GM21381 (cell line): ENCODE measurements around the gene NFIA.

Experiments
- ATAC-seq: cut with Tn5 transposase; IDR thresholded peaks from one replicate; pipeline ENCODE4 v1.9.1; 2021; ENCODE audit warnings: mild to moderate bottlenecking, moderate library complexity; ENCODE audit not compliant: unreplicated experiment

Gene NFIA

DNA sequence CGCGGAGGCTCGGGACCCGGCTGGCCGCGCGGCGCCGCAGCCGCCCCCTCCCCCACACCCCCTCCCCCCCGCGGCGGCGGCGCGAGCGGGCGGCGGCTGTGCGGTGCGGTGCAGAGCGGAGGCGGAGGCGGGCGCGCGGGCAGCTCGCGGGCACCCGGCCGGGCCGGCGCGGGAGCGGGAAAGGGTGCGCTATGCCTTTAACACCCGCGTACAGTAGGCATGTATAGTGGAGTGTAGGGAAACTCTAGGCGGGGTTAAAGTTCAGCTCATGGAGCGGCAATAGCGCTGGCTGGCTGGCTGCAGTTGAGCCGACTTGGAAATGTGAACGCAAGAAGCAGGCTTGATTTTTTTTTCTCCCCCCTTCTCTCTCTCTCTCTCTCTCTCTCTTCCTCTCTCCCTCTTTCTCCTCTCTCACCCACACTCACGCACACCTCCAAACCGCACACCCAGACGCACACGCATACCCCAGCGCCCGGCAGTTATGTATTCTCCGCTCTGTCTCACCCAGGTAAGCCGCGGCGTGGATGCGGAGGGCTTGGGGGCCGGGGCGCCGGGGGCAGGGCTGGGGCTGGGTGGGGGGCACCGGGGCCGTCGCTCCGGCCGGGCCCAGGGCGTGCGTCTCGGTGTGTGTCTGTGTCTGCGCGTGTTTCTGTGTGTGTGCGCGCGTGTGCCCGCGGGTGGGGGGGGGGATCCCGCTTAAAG lies at the start of gene NFIA:
NFIA (plus strand) TSS at position 251 of the 702 bp plus-strand sequence.
- ATAC-seq: no peak

DNA sequence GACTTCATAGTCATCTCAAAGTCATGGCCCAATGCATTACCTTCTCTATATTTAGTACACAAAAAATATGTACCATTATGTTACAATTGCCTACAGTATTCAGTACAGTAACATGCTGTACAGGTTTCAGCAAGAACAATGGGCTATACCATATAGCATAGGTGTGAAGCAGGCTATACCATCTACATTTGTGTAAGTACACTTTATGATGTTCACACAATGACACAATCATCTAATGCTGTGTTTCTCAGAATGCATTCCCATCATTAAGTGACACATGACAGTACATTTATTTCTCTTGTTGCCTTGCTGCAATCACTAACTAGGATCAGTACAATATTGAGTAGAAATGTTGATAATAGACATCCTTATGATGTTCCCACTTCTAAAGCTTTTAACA lies 46.5 kb upstream of the NFIA start:
- ATAC-seq: no peak

DNA sequence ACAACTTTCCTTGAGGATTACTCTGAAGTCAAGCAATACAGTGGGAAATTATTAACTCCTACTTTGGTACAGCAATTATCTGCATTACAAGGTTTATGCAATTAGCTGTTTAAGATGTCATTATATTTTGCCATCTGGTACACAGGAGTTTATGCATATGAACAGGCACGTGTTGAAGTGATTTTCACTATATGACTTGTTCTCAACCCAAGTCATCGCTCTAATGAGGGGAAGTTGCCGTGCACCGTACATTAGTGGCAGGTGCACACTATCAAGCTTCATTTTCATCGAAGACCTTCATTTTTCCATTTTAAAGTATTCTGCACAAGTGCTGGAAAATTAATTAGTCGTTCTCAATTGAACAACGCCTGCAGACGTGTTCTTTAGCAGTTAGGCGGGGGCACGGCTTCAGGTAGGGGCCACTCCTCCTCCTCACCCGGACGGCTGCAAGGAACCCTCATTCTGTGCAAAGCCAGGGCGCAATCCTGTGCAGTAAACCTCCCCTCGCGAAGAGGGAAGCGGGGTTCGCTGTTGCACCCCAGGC lies 39.8 kb upstream of the NFIA start:
- no peak for ATAC-seq

DNA sequence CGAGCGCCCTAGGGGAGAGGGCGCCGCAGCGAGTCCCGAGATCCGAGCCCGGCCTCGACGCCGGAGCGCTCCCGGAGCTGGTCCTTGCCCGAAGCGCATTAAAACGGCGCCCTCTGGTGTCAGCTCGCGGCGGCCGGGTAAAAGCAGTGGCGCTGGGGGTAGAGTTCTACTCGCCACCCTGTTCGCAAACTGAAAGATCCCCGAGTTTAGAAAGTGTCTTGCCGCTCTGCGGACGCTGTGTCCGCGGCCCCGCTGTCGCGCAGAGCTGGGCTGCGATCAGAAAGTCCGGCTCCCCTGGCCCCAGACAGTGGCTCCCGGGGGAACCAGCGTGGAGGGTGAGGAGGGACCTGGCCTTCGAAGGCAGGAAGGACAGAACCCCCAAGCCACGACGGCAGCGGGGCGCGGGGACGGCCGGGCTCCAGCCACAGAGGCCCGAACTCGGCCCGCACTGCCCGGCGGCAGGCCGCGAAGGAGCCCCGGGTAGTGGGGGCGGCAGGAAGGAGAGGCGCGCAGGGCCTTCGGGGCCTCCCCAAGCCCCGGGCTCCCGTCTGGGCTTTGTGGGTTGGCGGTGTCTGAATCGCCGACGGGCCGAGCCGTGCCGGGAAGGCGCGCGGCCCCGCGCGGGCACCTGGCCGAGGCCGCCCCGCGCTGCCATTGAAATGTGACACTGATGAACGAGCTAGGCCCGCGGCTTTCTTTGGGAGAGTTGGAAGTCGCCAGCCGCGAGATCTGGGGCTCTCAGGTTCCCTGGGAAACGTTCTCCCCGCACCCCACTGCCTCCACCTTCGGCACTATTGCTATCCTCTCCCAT lies 39.1 kb upstream of the NFIA start:
- ATAC-seq: peak; percentile 82

DNA sequence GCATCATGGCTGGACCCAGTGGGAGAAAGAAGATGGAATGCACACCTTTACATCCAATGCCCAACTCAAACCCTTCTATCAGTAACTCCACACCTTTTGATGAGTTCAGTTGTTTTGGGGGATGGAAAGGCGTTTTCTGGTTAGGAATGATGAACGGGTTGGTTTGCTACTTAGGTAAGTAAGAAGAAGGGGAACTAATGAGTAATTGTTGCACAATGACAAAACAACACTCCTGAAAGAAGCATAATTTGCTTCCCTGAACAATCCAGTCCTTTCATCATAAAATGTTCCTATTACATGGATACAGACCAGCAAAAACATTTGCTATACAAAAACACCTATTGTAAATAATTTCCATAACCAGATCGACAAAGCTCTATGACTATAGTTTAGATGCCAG lies 35.9 kb upstream of the NFIA start:
- ATAC-seq: no peak

DNA sequence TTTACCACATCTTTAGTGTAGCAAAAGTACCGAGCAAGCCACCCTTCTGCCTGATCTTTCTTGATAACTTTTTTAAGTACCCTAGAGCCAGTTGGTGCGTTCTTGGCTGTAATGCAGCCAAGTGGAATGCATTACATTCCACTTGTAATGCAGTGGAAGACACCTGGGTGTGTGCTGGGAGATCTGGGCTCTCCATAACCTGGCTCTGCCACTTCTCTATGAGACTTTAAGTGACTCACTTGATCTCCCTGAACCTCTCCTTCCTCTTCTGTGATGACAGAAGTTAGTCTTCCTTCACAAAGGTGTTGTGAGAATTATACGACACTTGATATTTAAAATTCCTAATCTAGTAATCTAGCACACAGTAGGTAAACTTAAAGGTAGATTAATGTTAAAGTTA lies 35.3 kb upstream of the NFIA start:
- ATAC-seq: no peak

DNA sequence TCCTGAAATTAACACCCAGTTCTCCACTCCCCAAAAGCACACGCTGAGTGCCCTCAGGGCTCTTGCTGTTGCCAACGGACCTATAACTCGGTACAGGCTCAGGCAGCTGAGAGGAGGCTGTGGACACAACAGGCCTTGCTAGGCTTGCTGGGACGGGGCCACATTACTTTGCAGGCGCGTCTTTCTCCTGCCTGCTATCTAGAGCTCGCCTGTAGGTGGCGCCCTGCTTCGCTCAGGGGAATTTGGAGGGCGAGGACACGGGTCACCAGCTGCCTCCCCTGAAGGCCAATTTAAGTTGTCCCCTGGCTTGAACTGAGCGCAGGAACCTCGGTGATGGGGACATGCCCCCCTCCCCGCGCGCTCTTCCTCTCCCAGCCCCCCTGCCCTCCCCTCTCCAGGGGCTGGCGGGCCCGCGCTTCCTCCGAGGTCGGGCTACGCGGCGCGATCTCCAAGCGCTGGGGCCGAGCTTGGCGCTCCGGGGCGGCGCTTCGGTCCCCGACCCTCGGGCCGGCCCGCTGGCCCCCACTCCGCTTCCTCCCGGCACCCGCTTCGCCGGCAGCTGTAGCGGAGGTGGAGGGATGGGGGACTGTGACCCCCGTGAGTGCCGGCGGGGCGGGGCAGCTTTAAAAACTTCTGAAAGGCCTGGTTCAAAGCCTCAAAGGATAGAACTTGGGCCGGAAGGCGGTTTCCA lies 32.4 kb upstream of the NFIA start:
- peak; percentile 76 for ATAC-seq

DNA sequence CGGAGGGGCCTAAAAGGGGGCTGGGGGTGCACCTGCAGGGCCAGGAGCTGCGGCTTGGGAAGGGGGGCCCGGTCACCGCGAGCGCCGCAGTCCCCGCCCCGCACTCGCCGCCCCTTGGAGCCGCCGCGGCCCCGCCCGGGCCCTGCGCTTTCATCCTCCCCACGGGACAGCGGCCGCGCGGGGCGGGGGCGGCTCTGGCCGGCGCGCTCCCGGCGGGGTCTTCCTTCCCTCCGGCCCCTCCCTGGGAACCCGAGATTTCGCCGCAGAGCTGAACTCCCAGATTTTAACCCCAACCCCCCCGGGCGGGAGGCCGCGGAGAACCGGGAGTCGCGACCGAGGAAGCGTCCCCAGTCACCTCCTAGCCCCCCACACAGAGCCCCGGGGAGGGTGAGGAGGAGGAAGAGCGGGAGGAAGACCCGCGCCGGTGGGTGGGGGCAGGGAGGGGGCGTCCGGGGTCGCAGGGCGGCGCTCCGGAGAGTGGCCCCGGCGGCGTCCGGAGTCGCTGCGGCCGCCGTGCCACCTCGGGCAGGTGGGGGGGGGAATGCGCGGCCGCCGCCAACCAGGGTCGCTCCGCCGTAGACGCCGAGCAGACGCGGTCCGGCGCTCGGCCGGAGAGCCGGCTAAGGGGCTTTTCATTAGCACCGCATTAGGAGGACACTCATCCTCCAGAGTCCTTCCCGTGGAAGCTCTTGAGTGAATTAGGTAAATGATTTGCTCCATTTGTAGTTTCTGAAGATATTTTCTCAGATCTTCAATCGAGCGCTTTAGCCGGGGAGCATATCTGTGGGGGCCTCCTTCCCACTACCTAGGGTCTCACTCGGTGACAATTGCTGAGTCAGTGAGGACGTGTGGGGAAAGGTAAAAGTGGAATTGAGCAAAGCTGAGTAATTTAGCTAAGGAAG lies 31.6 kb upstream of the NFIA start:
- ATAC-seq: no peak

DNA sequence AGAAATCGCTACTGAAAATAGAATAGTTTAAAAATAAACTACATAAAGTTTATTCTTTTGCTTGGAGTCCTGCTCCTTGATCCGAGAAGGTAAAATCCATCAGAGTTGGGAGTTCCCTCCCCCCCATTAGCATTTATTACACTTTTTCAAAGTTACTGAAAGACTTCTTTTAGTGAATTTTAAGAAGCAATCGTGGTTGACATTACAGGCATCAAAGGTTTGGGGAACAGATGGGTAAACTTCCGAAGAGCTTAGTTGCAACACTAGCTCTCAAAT lies 31.0 kb upstream of the NFIA start:
- ATAC-seq: no peak

DNA sequence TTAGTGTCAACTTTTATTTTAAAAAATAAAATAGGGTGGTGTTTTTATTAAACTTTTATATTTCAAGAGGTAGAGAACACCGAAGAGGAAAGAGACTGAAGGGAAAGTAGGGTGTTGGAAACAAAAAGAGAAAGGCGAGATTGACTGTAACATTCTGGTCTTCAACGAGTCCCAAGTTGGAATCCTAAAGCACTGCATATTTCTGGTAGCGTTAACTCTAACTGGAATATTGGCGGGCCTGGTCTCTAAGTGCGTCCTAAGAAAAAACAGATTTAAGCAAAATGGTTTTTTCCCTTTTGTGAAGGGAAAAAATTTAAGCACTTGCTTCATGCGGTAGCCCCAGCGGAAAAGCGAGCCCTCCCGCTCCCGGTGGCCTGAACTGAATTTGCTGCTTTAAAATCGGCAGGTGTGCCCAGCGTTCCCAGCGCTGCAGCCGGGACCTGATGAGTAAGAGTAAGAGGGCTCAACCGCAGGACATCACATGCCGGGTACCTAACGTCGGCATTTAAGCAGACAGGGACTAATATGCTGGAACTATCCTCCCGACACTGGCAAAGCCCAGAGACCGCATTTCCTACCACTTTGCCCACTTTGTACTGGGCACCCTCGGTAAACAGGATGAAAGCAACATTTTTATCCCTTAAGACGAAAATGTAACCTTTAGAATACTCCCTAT lies 30.5 kb upstream of the NFIA start:
- no peak for ATAC-seq

DNA sequence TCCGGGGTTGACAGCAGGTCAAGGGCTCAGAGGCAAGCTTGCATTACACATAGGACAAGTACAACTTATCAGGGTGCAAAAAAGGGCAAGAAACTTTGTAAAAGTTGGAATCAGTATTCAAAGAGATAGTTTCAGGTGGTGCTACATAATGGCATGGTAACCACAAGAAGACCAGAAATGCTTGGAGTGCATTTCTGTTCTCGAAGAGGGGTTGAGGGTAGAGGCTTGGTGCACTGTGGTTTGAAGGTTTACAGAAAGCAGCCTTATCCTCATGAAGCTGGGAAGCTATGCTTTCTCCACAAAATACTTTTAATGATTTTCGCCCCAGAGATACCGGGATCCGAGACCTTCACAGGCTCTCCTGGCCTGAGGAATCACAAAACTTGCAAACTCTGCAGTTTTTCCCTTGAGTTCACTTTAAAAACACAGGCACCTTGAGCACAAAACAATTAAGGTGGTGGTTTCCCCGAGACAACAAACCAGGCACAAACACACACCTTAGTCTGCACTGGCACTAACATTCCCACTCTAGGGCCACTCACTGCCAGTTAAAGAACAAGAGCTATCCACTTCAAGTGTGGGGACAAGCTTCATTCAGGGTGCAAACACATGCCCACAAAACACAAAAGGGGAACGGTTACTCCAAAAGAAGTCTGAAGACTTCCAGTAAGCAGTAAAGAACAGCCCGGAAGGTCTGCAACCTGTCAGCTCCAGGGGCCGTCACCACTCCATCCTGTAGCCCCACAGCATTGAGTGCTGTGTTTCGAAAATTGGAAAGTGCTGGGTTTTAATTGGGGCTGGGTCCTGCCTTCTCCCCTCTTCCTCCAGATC lies 29.8 kb upstream of the NFIA start:
- ATAC-seq: no peak

DNA sequence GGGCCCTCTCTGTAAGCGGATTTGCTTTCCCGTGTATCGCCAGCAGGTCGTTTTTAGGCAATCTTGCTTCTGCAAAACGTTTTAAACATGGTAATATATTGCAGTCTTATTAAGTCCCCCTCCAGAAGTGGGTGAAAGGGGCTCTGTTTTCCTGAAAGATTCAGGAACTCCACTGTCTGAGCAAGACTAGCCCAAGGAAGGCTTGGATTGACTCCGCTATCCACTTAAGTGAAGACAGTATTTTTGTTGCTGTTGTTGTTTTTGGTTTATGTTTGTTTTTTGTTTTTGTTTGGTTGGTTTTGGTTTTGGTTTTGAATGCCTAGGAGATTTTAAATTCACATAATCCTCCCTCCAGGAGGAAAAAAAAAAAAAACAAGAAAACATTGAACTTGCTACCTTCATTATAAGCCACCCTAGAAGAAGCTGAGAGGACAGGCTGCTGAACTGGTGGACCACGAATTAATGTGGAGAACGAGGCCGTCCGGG lies 29.1 kb upstream of the NFIA start:
- ATAC-seq: no peak

DNA sequence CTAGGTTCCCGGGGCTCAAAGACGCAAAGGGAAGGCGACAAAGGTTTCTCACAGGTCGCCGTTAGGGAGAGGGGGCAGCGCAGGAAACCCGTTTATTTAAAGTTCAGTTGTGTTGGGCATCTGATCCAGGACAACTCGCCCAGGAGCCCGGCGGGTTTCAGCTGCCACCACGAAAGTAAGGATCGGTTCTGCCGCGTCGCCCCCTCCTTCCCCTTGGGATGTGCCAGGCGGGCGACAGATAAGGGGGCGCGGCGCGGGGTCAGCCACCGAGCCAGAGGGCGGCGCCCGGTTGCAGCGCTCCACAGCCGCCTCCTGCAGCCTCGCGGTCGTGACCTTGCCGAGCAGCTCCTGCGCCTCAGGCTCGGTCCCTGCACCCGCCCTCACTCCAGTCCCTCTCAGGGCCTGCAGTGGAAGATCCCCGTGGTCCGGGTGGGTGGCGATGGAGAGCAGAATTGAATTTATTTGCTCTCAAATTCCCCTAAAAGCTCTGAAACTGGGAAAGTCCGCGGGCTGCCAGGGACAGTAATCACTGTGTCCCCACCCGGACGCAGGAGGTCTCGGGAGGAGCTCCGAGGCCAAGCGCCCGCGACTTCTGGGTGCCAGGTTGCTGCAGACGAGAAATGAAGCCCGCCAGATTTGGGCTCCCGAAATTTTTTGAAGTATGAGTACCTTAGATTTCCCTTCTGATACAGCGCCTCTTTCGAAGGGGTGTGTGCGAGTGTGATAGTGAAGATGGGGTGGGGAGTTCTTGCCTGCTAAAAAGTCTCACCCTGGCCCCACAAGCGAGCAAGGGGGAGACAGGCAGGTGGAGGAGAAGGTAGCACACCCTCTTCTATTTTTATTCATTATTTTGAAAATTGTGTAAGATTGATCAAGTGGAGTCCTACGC lies 28.4 kb upstream of the NFIA start:
- ATAC-seq: no peak

DNA sequence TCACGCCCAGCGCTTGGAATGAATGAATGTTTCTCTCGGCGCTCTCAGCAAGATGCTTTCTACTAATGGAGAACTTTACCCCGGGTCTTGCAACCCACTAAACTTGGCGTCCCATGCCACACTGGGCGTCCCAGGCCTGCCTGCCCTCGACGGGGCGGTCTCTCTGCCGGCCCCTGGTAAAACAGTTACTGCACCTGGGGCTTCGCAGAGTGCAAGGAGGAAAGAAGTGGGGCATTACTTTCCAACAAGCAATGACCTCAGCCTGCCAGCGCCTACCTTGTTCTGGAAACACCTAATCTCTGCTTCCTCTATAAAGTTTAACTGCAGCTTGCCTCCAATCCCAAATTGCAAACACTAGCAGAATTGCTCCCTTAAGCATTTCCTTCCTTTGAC lies 27.8 kb upstream of the NFIA start:
- no peak for ATAC-seq

DNA sequence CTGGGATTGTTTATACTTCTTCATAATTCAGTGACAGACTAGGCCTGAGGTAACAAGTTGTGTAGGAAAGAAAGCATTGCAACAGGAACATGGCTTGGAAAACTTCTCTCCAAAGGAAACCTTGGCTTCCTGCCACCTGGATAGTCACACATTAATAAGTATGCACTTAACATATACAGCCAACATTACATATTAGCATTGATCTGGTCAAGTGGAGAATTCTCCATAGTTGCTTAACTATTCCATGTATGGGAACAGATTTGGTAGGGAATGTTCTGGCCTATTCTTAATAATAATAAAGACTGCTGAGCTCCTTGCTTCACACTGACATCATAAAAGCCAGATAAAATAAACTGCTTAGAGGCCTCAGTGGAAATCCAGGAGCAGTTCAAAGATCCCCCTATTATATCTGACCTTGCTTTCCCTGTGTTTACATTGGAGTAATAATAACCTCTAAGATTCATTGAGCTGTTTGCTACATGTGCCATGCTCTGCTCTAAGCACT lies 27.2 kb upstream of the NFIA start:
- ATAC-seq: no peak

DNA sequence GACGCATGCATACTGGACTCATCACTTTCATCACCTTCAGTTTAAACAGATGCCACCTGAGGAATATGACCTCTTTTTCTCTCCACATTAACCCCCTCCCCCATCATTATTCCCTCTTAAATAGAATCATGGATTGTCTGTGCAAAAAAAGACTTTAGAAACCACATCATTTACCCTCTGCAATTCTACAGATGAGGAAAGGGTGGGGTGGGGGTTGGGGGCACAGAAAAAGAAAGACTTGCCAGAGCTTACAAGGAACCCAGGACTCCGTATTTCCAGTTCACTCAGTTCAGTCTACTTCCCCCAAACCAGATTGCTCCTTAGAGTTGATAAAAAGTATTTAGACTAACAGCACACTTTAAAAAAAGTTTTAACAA lies 26.2 kb upstream of the NFIA start:
- no peak for ATAC-seq

DNA sequence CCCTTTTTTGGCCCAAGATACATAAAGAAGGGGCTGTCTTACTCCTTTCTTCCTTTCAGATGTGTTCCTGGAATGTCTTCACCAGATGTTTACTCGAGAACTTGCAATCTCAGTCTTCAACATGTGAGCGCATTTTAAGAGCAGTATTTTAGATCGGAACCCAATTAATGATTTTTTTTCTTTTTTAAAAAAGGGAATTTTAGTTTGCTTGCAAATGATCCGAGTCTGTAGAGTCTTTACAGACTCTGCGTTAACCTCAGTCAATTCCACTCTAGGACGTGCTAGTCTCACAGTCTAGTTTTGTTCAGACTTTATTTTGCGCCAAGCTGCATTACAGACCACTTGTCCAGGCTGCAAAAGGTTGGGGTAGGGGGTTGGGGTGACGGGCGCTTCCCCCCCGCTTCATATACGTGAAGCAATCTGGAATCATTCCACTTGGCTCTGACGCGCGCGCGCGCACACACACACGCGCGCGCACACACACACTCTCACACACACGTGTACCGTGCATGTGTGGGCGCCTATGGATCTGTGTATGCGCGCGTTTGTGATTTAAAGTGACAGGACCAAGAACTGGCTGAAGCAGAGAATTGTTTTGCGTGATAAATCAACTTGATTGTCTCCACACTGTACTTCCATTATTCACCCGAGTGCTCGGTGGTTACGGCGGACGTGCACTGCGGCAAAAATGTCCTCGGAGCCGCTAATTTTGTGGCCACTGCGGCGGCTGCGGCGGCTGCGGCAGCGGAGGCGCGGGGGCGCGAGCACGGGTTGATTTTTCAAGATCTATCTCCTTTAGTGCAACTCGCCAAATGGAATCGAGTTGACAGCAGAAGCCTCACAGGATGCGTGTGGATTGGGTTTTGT lies 25.6 kb upstream of the NFIA start:
- no peak for ATAC-seq
